ENCODE data around the gene CLEC19A.

The CLEC19A gene

DNA sequence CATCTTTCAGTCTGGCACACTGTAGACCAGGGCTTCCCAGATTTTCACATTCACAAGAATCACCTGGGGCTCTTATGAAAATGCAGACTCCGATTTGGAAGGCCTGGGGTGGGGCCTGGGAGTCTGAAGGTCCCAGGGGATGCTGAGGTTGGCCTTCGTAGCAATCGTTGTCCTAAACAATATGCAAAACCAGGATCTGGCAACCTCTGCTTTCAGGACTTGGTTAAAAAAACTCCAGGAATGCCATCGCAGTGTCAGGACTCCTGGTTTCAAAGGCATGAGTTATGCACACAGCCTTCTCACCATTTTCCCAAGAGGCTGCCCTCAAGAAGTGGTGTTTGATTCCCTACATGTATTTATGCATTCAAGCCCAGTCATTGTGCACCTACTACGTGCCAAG, 6.7 kb downstream of the CLEC19A start:
- DNase-seq (ENCODE audit: insufficient read length, low spot score) (no peak), FAIRE-seq (no peak)
- TF ChIP-seq TAF1 (IDR thresholded peaks at IDR 0.05; ENCODE audit: low read depth, low read length) (no peak), POU2F2 (IDR thresholded peaks at IDR 0.05; ENCODE audit: low read depth, low read length) (no peak), PAX5 (IDR thresholded peaks at IDR 0.05; ENCODE audit: insufficient read depth, low read length, severe bottlenecking) (no peak), SPI1 (IDR thresholded peaks at IDR 0.05; ENCODE audit: low read depth, low read length) (no peak), POLR2A (IDR thresholded peaks at IDR 0.05; ENCODE audit: low read depth, low read length) (no peak), POLR2AphosphoS5 (IDR thresholded peaks at IDR 0.05; ENCODE audit: low read depth, low read length) (no peak)

DNA sequence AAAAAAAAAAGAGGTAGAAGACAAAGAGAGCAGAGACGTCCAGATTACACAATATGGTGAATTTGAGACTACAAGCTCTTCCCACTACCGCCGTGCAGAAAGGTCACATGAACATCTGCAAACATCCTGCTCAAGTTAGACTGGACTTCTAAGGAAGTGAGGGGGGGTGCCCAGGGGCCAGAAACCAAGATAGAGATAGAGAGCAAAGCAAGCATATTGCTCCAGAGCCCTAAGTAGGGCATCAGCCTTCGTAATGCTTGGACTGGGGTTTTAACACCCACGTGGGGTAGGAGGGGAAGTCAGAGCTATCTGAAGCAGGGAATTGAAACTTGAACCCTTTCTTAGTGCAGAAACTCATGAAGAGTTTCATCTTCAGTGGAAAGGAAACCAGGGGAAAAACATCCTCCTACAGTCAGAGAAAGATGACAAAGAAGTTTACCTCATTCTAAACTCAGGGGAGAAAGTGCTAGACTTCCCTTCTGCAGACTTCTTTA, 8.7 kb downstream of the CLEC19A start:
- FAIRE-seq = peak; percentile 94
- TF ChIP-seq SPI1 (IDR thresholded peaks at IDR 0.05; ENCODE audit: low read depth, low read length) = peak; percentile 94
- TF ChIP-seq TAF1 (IDR thresholded peaks at IDR 0.05; ENCODE audit: low read depth, low read length) = no peak
- no peak for TF ChIP-seq PAX5 (IDR thresholded peaks at IDR 0.05; ENCODE audit: insufficient read depth, low read length, severe bottlenecking)
- TF ChIP-seq POLR2A (IDR thresholded peaks at IDR 0.05; ENCODE audit: low read depth, low read length) = no peak
- TF ChIP-seq POLR2AphosphoS5 (IDR thresholded peaks at IDR 0.05; ENCODE audit: low read depth, low read length) = no peak
- peak; percentile 75; the same call in 1 of the 2 replicates for TF ChIP-seq POU2F2 (IDR thresholded peaks at IDR 0.05; ENCODE audit: low read depth, low read length)
- peak; percentile 50 for DNase-seq (ENCODE audit: insufficient read length, low spot score)

DNA sequence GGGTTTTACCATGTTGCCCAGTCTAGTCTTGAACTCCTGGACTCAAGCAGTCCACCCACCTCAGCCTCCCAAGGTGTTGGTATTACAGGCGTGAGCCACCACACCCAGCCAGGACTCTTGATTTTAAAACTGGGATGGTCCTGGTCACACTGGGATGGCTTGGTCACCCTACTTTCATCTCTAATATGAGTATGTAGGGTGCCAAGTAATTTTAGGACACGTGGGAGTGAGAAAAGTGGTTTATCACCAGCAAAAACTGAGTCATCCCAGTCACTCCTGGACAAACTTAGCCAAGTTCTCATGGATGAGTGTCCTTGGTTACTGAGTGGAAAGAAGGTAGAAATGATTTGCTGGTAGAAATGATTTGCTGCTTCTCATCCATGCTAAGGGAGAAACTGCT, 9.9 kb downstream of the CLEC19A start:
- FAIRE-seq (peak; percentile 40), DNase-seq (ENCODE audit: insufficient read length, low spot score) (no peak)
- TF ChIP-seq POU2F2 (IDR thresholded peaks at IDR 0.05; ENCODE audit: low read depth, low read length) = no peak
- TF ChIP-seq PAX5 (IDR thresholded peaks at IDR 0.05; ENCODE audit: insufficient read depth, low read length, severe bottlenecking) = no peak
- TF ChIP-seq SPI1 (IDR thresholded peaks at IDR 0.05; ENCODE audit: low read depth, low read length) = no peak
- no peak for TF ChIP-seq TAF1 (IDR thresholded peaks at IDR 0.05; ENCODE audit: low read depth, low read length)
- no peak for TF ChIP-seq POLR2A (IDR thresholded peaks at IDR 0.05; ENCODE audit: low read depth, low read length)
- TF ChIP-seq POLR2AphosphoS5 (IDR thresholded peaks at IDR 0.05; ENCODE audit: low read depth, low read length) = no peak

DNA sequence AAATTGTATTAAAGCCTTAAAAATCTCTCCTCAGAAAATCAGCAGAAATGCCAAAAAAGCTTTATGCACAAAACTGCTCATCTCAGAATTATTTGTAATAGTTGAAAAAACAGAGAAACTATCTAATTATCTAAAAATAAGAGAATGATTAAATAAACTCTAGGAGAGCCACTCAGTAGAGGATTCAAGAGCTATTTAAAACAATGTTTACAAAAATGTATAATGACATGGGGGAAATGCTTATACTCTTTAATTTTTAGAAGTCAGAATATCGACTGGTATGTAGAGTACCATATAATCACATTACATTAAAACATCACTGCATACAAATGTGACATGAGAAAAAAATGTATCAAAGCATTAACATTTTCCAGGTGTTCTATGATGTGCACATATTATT, 11.9 kb downstream of the CLEC19A start:
- DNase-seq (ENCODE audit: insufficient read length, low spot score) = no peak
- FAIRE-seq = no peak
- no peak for TF ChIP-seq POLR2AphosphoS5 (IDR thresholded peaks at IDR 0.05; ENCODE audit: low read depth, low read length)
- no peak for TF ChIP-seq TAF1 (IDR thresholded peaks at IDR 0.05; ENCODE audit: low read depth, low read length)
- no peak for TF ChIP-seq POLR2A (IDR thresholded peaks at IDR 0.05; ENCODE audit: low read depth, low read length)
- no peak for TF ChIP-seq SPI1 (IDR thresholded peaks at IDR 0.05; ENCODE audit: low read depth, low read length)
- no peak for TF ChIP-seq POU2F2 (IDR thresholded peaks at IDR 0.05; ENCODE audit: low read depth, low read length)
- TF ChIP-seq PAX5 (IDR thresholded peaks at IDR 0.05; ENCODE audit: insufficient read depth, low read length, severe bottlenecking) = no peak

DNA sequence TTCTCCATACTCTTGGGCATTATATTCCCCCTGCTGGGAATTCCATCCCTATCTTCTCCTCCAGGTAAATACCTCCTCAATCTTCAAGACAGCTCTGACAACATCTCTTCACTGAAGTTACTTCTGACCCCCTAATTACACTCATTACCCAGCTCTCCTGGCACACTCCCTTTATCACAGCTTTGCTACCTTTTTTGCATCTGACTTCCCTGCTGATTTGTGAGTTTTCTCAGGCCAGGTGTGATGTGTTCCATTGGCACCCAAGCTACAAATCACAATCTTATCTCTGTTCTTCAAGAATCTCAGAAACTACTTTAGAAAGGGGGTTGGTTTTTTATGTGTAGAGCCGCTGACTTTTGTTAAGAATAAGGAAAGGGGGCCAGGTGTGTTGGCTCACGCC, 14.0 kb downstream of the CLEC19A start:
- no peak for TF ChIP-seq SPI1 (IDR thresholded peaks at IDR 0.05; ENCODE audit: low read depth, low read length)
- no peak for TF ChIP-seq POU2F2 (IDR thresholded peaks at IDR 0.05; ENCODE audit: low read depth, low read length)
- no peak for TF ChIP-seq POLR2AphosphoS5 (IDR thresholded peaks at IDR 0.05; ENCODE audit: low read depth, low read length)
- no peak for TF ChIP-seq POLR2A (IDR thresholded peaks at IDR 0.05; ENCODE audit: low read depth, low read length)
- no peak for TF ChIP-seq TAF1 (IDR thresholded peaks at IDR 0.05; ENCODE audit: low read depth, low read length)
- TF ChIP-seq PAX5 (IDR thresholded peaks at IDR 0.05; ENCODE audit: insufficient read depth, low read length, severe bottlenecking) = no peak
- FAIRE-seq = no peak

DNA sequence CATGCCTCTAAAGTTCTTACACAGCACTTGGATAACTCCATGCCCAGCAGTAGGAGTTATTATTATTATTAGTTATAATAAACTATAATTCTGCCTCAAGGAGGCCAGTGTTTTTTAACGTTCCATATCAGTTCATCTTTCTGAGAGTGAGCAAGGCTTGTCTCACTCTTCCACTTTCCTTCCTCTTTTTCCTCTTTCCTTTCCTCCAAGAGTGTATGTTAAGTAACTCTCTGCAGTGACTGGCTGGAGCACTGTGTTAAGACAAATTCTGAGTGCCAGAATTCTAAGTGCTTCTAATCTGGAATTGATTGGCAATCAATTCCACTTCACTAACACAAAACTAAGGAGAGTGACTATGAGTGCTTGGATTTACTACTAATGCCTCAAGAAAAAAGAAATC, 16.4 kb downstream of the CLEC19A start:
- TF ChIP-seq POLR2A (IDR thresholded peaks at IDR 0.05; ENCODE audit: low read depth, low read length) (no peak), POLR2AphosphoS5 (IDR thresholded peaks at IDR 0.05; ENCODE audit: low read depth, low read length) (no peak), SPI1 (IDR thresholded peaks at IDR 0.05; ENCODE audit: low read depth, low read length) (no peak), PAX5 (IDR thresholded peaks at IDR 0.05; ENCODE audit: insufficient read depth, low read length, severe bottlenecking) (no peak), TAF1 (IDR thresholded peaks at IDR 0.05; ENCODE audit: low read depth, low read length) (no peak), POU2F2 (IDR thresholded peaks at IDR 0.05; ENCODE audit: low read depth, low read length) (no peak)
- DNase-seq (ENCODE audit: insufficient read length, low spot score) = no peak
- no peak for FAIRE-seq

More for the DNA sequence above, 14.0 kb downstream of the CLEC19A start:
- no peak for DNase-seq (ENCODE audit: insufficient read length, low spot score)

DNA sequence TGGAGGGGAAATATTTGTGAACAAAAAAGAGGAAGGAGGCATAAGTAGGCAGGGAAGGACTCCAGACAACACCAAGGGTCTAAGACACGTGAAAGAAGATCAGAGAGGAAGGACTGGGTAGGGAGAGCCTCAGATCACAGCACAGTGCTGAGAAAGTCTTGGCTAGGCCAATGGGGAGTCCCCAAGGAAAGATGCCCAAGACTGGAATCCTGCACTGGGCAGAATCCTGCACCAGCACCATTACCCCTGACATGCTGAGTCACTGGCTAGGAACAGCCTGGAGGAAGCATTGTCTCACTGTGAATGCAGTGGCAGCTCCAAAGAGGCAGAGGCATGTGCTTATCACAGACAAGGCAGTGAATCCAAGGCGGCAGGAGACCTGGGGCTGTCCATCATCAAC, 19.2 kb downstream of the CLEC19A start:
- no peak for TF ChIP-seq PAX5 (IDR thresholded peaks at IDR 0.05; ENCODE audit: insufficient read depth, low read length, severe bottlenecking)
- no peak for TF ChIP-seq POLR2AphosphoS5 (IDR thresholded peaks at IDR 0.05; ENCODE audit: low read depth, low read length)
- no peak for TF ChIP-seq POLR2A (IDR thresholded peaks at IDR 0.05; ENCODE audit: low read depth, low read length)
- TF ChIP-seq SPI1 (IDR thresholded peaks at IDR 0.05; ENCODE audit: low read depth, low read length) = no peak
- no peak for TF ChIP-seq TAF1 (IDR thresholded peaks at IDR 0.05; ENCODE audit: low read depth, low read length)
- TF ChIP-seq POU2F2 (IDR thresholded peaks at IDR 0.05; ENCODE audit: low read depth, low read length) = no peak
- FAIRE-seq = no peak
- no peak for DNase-seq (ENCODE audit: insufficient read length, low spot score)

DNA sequence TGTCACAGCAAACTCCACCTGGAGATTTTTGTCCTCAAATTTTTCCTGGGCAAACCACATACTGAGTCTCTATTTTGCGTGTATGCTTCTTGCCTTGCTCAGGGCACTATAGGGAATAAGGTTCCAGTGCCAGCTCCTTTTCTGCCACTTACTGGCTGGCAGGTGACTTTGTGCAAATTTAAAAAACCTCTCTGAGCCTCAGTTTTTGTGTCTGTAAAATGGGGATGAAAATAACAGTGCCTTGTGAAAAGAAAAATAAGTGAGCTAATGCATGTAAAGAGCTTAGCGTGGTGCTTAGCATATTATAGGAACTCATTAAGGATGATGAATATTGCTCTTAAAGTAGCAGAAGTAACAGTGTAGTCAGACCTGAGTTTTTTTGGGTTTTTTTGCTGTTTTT, 19.9 kb downstream of the CLEC19A start:
- no peak for TF ChIP-seq POU2F2 (IDR thresholded peaks at IDR 0.05; ENCODE audit: low read depth, low read length)
- no peak for TF ChIP-seq POLR2A (IDR thresholded peaks at IDR 0.05; ENCODE audit: low read depth, low read length)
- no peak for TF ChIP-seq TAF1 (IDR thresholded peaks at IDR 0.05; ENCODE audit: low read depth, low read length)
- no peak for TF ChIP-seq POLR2AphosphoS5 (IDR thresholded peaks at IDR 0.05; ENCODE audit: low read depth, low read length)
- TF ChIP-seq SPI1 (IDR thresholded peaks at IDR 0.05; ENCODE audit: low read depth, low read length) = no peak
- no peak for TF ChIP-seq PAX5 (IDR thresholded peaks at IDR 0.05; ENCODE audit: insufficient read depth, low read length, severe bottlenecking)
- FAIRE-seq (no peak), DNase-seq (ENCODE audit: insufficient read length, low spot score) (no peak)

DNA sequence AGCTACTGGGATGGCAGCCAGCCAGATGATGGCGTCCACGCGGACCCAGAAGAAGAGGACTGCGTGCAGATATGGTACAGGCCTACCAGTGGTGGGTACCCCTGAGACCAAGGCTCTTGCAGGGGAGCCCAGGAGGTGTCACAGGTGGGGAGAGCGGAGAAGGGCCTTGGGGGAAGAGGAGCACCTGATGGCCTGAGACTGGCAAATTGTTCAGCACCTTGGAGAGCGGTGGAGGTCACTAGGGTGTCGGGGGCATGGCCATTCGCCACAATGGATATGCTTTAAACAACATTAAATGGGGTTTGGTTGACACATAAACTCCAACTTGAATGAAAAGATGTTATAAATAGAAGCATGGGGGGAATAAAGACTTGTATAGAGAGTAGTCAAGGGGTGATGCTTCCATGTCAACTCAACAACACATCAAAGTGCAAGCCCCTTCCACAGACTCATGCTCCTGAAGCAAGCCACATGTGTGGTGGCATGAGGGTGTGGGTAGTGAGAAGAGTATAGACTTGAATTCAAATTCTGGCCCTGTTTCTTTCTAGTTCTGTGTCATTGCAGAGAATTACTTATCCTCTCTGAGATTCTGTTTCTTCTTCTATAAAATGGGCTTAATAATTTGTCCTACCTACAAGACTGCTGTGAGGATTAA, 22.2 kb downstream of the CLEC19A start:
- no peak for DNase-seq (ENCODE audit: insufficient read length, low spot score)
- TF ChIP-seq POU2F2 (IDR thresholded peaks at IDR 0.05; ENCODE audit: low read depth, low read length) (no peak), POLR2AphosphoS5 (IDR thresholded peaks at IDR 0.05; ENCODE audit: low read depth, low read length) (no peak), PAX5 (IDR thresholded peaks at IDR 0.05; ENCODE audit: insufficient read depth, low read length, severe bottlenecking) (no peak), SPI1 (IDR thresholded peaks at IDR 0.05; ENCODE audit: low read depth, low read length) (no peak), POLR2A (IDR thresholded peaks at IDR 0.05; ENCODE audit: low read depth, low read length) (no peak), TAF1 (IDR thresholded peaks at IDR 0.05; ENCODE audit: low read depth, low read length) (no peak)
- FAIRE-seq = no peak

Data from GM12891 (cell line).